Measurements from ENCODE around the gene PDE3B. TPM values are rescaled to one million over a fixed set of nuclear protein-coding genes. Genes with fewer than 3 reads are reported as not detected.

Gene PDE3B
- polyA plus RNA-seq, 3 donors = 4.0 to 6.0 (median 5.2) TPM

DNA sequence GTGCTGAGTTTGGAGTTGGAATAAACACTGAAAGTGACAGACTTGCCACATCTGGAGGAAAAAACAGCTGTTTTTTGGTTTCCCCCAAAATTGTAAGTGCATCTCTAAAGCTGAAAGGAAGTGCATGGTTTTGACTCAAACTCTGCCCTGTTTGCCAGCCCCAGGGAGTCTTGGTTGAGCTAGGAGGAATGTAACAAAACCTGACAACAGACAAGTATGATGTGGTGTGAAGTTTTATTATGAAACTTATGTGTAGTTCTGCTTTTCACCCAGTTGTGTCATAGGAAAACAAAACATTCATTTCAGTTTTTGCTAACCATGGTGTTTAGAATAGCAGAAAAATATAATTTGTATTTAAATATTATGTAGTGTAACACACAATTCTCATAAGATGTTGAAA, 31.7 kb upstream of the PDE3B start:
- H3K4me1 ChIP-seq (ENCODE audit: control insufficient read depth in 1 of 2, insufficient read depth in 2 of 2, low read length in 2 of 2) = peaks cover 15 to 17% of the 10 kb centered on the region in 2 donors
- no peak overlapping the region for H2AFZ ChIP-seq (ENCODE audit: insufficient read depth, low read depth, low read length, poor library complexity, severe bottlenecking)
- H3K4me1 Mint-ChIP-seq = peaks cover 22% of the 10 kb centered on the region
- TF ChIP-seq CTCF (IDR thresholded peaks at IDR 0.05) = no peak
- peak overlapping the region in 1 of 2 donors; percentile 74 for H3K27ac ChIP-seq (ENCODE audit: low read depth in 1 of 2, low read length in 2 of 2)
- intact Hi-C loops (cut with micrococcal nuclease) = loop anchor here in 1 of 2 donors (10.0 kb wide), 1 partner anchor 283 kb away; the partner anchor contains the start of gene CYP2R1
- peak overlapping the region; percentile 14 for H3K4me2 ChIP-seq (replicated peaks; ENCODE audit: extremely low read depth, low read length, poor library complexity, severe bottlenecking)
- H3K27me3 ChIP-seq (ENCODE audit: control insufficient read depth in 2 of 2, insufficient read depth in 2 of 2, low read length in 2 of 2) = no peaks in the 10 kb centered on the region
- peaks cover 0 to 3% (median 0%) of the 10 kb centered on the region in 7 donors for H3K9me3 Mint-ChIP-seq
- no peak overlapping the region for H3K9ac ChIP-seq (ENCODE audit: insufficient read depth, low read length, poor library complexity, severe bottlenecking)
- no peak overlapping the region for H3K4me3 Mint-ChIP-seq
- no peaks in the 10 kb centered on the region for H4K20me1 ChIP-seq (ENCODE audit: insufficient read depth, low read length)
- no peaks in the 10 kb centered on the region for H3K9me3 ChIP-seq (replicated peaks in 1 of 2; ENCODE audit: control insufficient read depth in 1 of 2, insufficient read depth in 1 of 2, low read length in 2 of 2)
- H3K36me3 Mint-ChIP-seq = peaks cover 22 to 24% of the 10 kb centered on the region in 2 donors
- H3K36me3 ChIP-seq (replicated peaks in 1 of 2; ENCODE audit: control insufficient read depth in 1 of 2, insufficient read depth in 2 of 2, low read length in 2 of 2) = peaks cover 0 to 13% of the 10 kb centered on the region in 2 donors
- H3K27me3 Mint-ChIP-seq (ENCODE audit: low read depth in 3 of 3) = no peaks in the 10 kb centered on the region
- no peaks in the 10 kb centered on the region for H3K79me2 ChIP-seq (ENCODE audit: insufficient read depth, low read length)
- DNase-seq = peak; percentile 58 to 74 (median 69)
- H3K27ac Mint-ChIP-seq = peak overlapping the region; percentile 69 to 92 (median 85)
- peak overlapping the region in 1 of 3 experiments; percentile 11 for H3K4me3 ChIP-seq (replicated peaks in 1 of 3; ENCODE audit: low read depth in 2 of 3, low read length in 3 of 3)

DNA sequence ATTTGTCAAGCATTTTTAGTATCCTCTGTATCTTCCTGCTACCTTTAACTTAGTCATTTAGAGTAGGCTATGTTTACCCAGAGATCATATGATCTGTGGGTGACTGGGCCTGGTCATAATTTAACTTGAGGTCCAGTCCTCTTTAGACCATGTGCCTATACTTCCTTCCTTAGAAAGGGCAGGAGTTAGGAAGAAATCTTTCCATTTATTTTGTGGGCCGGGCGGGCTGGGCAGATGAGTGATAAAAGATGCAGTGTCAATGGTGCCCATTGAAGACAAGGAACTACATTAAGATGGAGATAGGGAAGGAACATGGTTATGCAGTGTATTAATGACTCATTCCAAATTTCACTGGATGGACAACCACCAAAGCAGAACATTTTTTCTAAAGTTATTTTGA, 30.9 kb upstream of the PDE3B start:
- peaks cover 0 to 6% of the 10 kb centered on the region in 2 donors for H3K36me3 ChIP-seq (replicated peaks in 1 of 2; ENCODE audit: control insufficient read depth in 1 of 2, insufficient read depth in 2 of 2, low read length in 2 of 2)
- peak overlapping the region in 1 of 2 donors; percentile 74 for H3K27ac ChIP-seq (ENCODE audit: low read depth in 1 of 2, low read length in 2 of 2)
- Mint-ChIP-seq H3K9me3 (peaks cover 0 to under 1% (median 0%) of the 10 kb centered on the region in 7 donors), H3K27me3 (ENCODE audit: low read depth in 3 of 3) (no peaks in the 10 kb centered on the region), H3K27ac (peak overlapping the region; percentile 33 to 89 (median 68)), H3K4me3 (no peak overlapping the region), H3K4me1 (peaks cover 28% of the 10 kb centered on the region), H3K36me3 (peaks cover 18% of the 10 kb centered on the region in 2 donors)
- H2AFZ ChIP-seq (ENCODE audit: insufficient read depth, low read depth, low read length, poor library complexity, severe bottlenecking) = no peak overlapping the region
- no peaks in the 10 kb centered on the region for H4K20me1 ChIP-seq (ENCODE audit: insufficient read depth, low read length)
- no peak overlapping the region for H3K4me2 ChIP-seq (replicated peaks; ENCODE audit: extremely low read depth, low read length, poor library complexity, severe bottlenecking)
- WGBS (ENCODE audit: insufficient coverage) = no CpG with 5 or more reads among the region's 2 CpGs
- H3K4me1 ChIP-seq (ENCODE audit: control insufficient read depth in 1 of 2, insufficient read depth in 2 of 2, low read length in 2 of 2) = peaks cover 17 to 21% of the 10 kb centered on the region in 2 donors
- DNase-seq = peak; percentile 30 to 53 (median 53)
- H3K27me3 ChIP-seq (ENCODE audit: control insufficient read depth in 2 of 2, insufficient read depth in 2 of 2, low read length in 2 of 2) = no peaks in the 10 kb centered on the region
- no peaks in the 10 kb centered on the region for H3K79me2 ChIP-seq (ENCODE audit: insufficient read depth, low read length)
- H3K4me3 ChIP-seq (replicated peaks in 1 of 3; ENCODE audit: low read depth in 2 of 3, low read length in 3 of 3) = no peak overlapping the region
- intact Hi-C loops (cut with micrococcal nuclease) = loop anchor here in 1 of 2 donors (10.0 kb wide), 1 partner anchor 282 kb away; the partner anchor contains the start of gene CYP2R1
- H3K9me3 ChIP-seq (replicated peaks in 1 of 2; ENCODE audit: control insufficient read depth in 1 of 2, insufficient read depth in 1 of 2, low read length in 2 of 2) = no peaks in the 10 kb centered on the region
- no peak for TF ChIP-seq CTCF (IDR thresholded peaks at IDR 0.05)
- H3K9ac ChIP-seq (ENCODE audit: insufficient read depth, low read length, poor library complexity, severe bottlenecking) = no peak overlapping the region

All from CD14-positive monocyte (primary cell).